ENCODE data around the gene PTGER3.

DNA sequence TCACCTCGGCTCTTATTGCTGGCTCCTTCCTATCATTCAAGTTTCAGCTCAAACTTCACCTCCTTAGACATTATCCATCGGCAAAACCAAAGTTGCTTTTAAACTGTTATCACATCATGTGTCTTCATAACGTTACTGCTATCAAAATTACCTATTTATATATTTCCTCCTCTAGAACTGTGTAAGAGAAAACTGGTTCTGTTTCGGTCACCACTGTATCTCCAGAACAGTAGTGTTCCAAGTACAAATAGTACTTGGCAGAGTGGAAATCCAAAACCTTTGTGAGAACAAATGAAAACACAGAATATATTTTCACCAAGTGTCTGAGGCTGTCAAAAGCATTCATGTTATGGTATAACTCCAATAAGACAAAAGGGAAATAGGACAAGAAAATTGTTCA lies 24.1 kb upstream of the PTGER3 start:
- no peak for TF ChIP-seq CTCF (IDR thresholded peaks at IDR 0.05; ENCODE audit: low read depth, low read length, missing input control)
- no peak for TF ChIP-seq FOXA1 (IDR thresholded peaks at IDR 0.05)
- TF ChIP-seq JUND (IDR thresholded peaks at IDR 0.05): no peak
- TF ChIP-seq YY1 (IDR thresholded peaks at IDR 0.05): no peak
- TF ChIP-seq MAX (IDR thresholded peaks at IDR 0.05): no peak
- no peak for TF ChIP-seq ATF3 (IDR thresholded peaks at IDR 0.05)

Data from liver (tissue), 3 donors.